K562 (cell line): ENCODE measurements around the gene TRAK1. TPM values are rescaled to one million over a fixed set of nuclear protein-coding genes. Genes with fewer than 3 reads are reported as not detected.

Experiments used
- ATAC-seq: fragments of 200-7000 bp; cut with Tn5 transposase; 3 replicates; pipeline ENCODE4 v1.9.1; 2020; ENCODE audit warnings: moderate library complexity
- BruUV-seq: library from RNA; stranded (reverse); fragments of 400-500 nt; replicated peaks from 2 replicates; lab custom pipeline; 2021; lab: Mats Ljungman, UMichigan
- CTCF ChIA-PET: fragments of 300-600 bp; formaldehyde crosslinking; extraction: SDS; loops from one replicate; lab custom pipeline; 2021; ENCODE audit warnings: low intra/inter-chr PET ratio; lab: Yijun Ruan, JAX
- POLR2A ChIA-PET: fragments of 300-600, 350-650 bp; sonication (Branson Sonifier 250); formaldehyde crosslinking; extraction: SDS; loops from one replicate; lab custom pipeline; 2021; ENCODE audit warnings: antibody characterized with exemption, inconsistent platforms; lab: Yijun Ruan, JAX
- DNase-seq, 4 experiments: peaks; one replicate each; pipeline versions ENCODE4 v3.0.0 to v3.0.0-alpha.2; 2011 to 2018; ENCODE audit warnings: low spot score in 3 of 4, mixed read lengths in 3 of 4; ENCODE audit errors: extremely low read depth in 1 of 4
- FAIRE-seq: peaks from 2 replicates; lab custom pipeline; 2011; peaks lifted over from hg19 to GRCh38; lab: Jason Lieb, UNC
- H2AFZ ChIP-seq: 2 replicates; pipeline ENCODE4 v1.6.0; 2011; ENCODE audit warnings: low read depth, low read length, control low read depth, inconsistent platforms
- H3K27ac ChIP-seq: fragments of 200-600 bp; 3 replicates; pipeline ENCODE4 v1.8.0; 2011; ENCODE audit warnings: low read depth, mild to moderate bottlenecking, control low read depth, inconsistent platforms, low read length, moderate library complexity, mixed read lengths; ENCODE audit errors: extremely low read depth
- H3K27me3 ChIP-seq, 2 experiments: fragments of 300-600 bp in 1 of 2; 2 replicates in 1 of 2; 3 replicates in 1 of 2; pipeline versions ENCODE4 v1.6.0 to v1.8.0; 2011; ENCODE audit warnings: inconsistent platforms in 2 of 2, low read length in 2 of 2, mild to moderate bottlenecking in 1 of 2, mixed read lengths in 1 of 2, moderate library complexity in 1 of 2; ENCODE audit not compliant: control insufficient read depth in 2 of 2, insufficient read depth in 2 of 2
- H3K36me3 ChIP-seq: fragments of 300-600 bp; 3 replicates; pipeline ENCODE4 v1.8.0; 2011; ENCODE audit warnings: mild to moderate bottlenecking, low read length, inconsistent platforms; ENCODE audit not compliant: control insufficient read depth, insufficient read depth
- H3K4me1 ChIP-seq, 2 experiments: fragments of 200-600 bp in 1 of 2; replicated peaks in 1 of 2; 2 replicates in 1 of 2; 3 replicates in 1 of 2; pipeline versions ENCODE4 v1.5.1 to v1.8.0; 2011; ENCODE audit warnings: inconsistent platforms in 2 of 2, low read length in 2 of 2, mild to moderate bottlenecking in 1 of 2, mixed read lengths in 1 of 2, moderate library complexity in 1 of 2; ENCODE audit not compliant: control insufficient read depth in 2 of 2, insufficient read depth in 2 of 2
- H3K4me2 ChIP-seq: 2 replicates; pipeline ENCODE4 v1.6.1; 2011; ENCODE audit warnings: low read length, control low read depth, inconsistent platforms, mixed read lengths; ENCODE audit not compliant: insufficient read depth
- H3K4me3 ChIP-seq: fragments of 200-600 bp; sonication (generic), shearing (Covaris generic); 2 replicates; pipeline ENCODE4 v1.5.1; 2016; ENCODE audit warnings: control low read depth, inconsistent platforms
- H3K79me2 ChIP-seq: fragments of 200-600 bp; 3 replicates; pipeline ENCODE4 v1.8.0; 2011; ENCODE audit warnings: low read length, inconsistent platforms; ENCODE audit not compliant: control insufficient read depth, insufficient read depth
- H3K9ac ChIP-seq, 2 experiments: 2 replicates each; pipeline versions ENCODE4 v1.6.0 to v1.6.1; 2011; ENCODE audit warnings: low read depth in 2 of 2, low read length in 2 of 2, control low read depth in 1 of 2, inconsistent platforms in 1 of 2, mild to moderate bottlenecking in 1 of 2, mixed read lengths in 1 of 2; ENCODE audit not compliant: insufficient read depth in 1 of 2
- H3K9me1 ChIP-seq: one replicate; pipeline ENCODE4 v1.6.0; 2011; ENCODE audit warnings: inconsistent platforms, mild to moderate bottlenecking, low read length, moderate library complexity; ENCODE audit not compliant: control insufficient read depth, insufficient read depth
- H3K9me3 ChIP-seq: replicated peaks from 2 replicates; pipeline ENCODE4 v1.5.1; 2011; ENCODE audit warnings: low read depth, low read length, inconsistent platforms; ENCODE audit not compliant: control insufficient read depth, insufficient read depth
- H4K20me1 ChIP-seq: replicated peaks from 2 replicates; pipeline ENCODE4 v1.6.1; 2011; ENCODE audit warnings: low read length, inconsistent platforms, mixed read lengths; ENCODE audit not compliant: control insufficient read depth, insufficient read depth
- COPS2 ChIP-seq: fragments of 450-650 bp; conservative IDR thresholded peaks from 2 replicates; pipeline ENCODE4 v1.6.1; 2016; ENCODE audit warnings: mild to moderate bottlenecking, moderate library complexity
- ESRRB ChIP-seq: fragments of 250-450 bp; sonication (Bioruptor Pico); IDR thresholded peaks from 2 replicates; pipeline ENCODE4 v1.5.0; 2020; ENCODE audit warnings: mild to moderate bottlenecking, moderate library complexity, borderline replicate concordance
- HNRNPK ChIP-seq: fragments of 200-400 bp; formaldehyde crosslinking; IDR thresholded peaks from one replicate; pipeline ENCODE4 v1.6.1; 2018; ENCODE audit warnings: mild to moderate bottlenecking, low read depth, low read length; ENCODE audit not compliant: poor library complexity, severe bottlenecking
- JUN ChIP-seq, 2 experiments: sonication (generic) in 1 of 2; formaldehyde crosslinking in 1 of 2; IDR thresholded peaks; 2 replicates each; pipeline versions ENCODE4 v1.6.1 to v1.8.0; 2012 to 2022; ENCODE audit warnings: borderline replicate concordance in 2 of 2, mild to moderate bottlenecking in 2 of 2, improper control_type of control experiment in 1 of 2, low read depth in 1 of 2, low read length in 1 of 2, missing genetic modification reagents in 1 of 2
- JUNB ChIP-seq: fragments of 450-650 bp; formaldehyde crosslinking; conservative IDR thresholded peaks from 2 replicates; pipeline ENCODE4 v1.4.0; 2020; ENCODE audit warnings: mild to moderate bottlenecking
- RUNX1 ChIP-seq: sonication (generic); IDR thresholded peaks from 2 replicates; pipeline ENCODE4 v1.6.1; 2016; ENCODE audit warnings: antibody characterized with exemption, low read depth
- TGIF2 ChIP-seq: sonication (generic); formaldehyde crosslinking; IDR thresholded peaks from 2 replicates; pipeline ENCODE4 v1.8.1; 2022; ENCODE audit warnings: mild to moderate bottlenecking, missing genetic modification reagents, moderate library complexity
- ZC3H11A ChIP-seq: IDR thresholded peaks from 2 replicates; pipeline ENCODE4 v1.6.1; 2012; ENCODE audit warnings: low read depth, low read length, improper control_type of control experiment
- ZNF134 ChIP-seq: fragments of 250-450 bp; sonication (Bioruptor Pico); conservative IDR thresholded peaks from 2 replicates; pipeline ENCODE4 v1.4.0; 2020
- ZNF175 ChIP-seq: fragments of 200-800 bp; sonication (Bioruptor generic); IDR thresholded peaks from 2 replicates; pipeline ENCODE4 v1.6.1; 2016; ENCODE audit warnings: low read depth, mild to moderate bottlenecking, missing genetic modification characterization, missing compliant biosample characterization
- ZNF24 ChIP-seq: fragments of 450-650 bp; IDR thresholded peaks from 2 replicates; pipeline ENCODE4 v1.6.1; 2016
- ZNF282 ChIP-seq: sonication (generic); formaldehyde crosslinking; IDR thresholded peaks from 2 replicates; pipeline ENCODE4 v1.8.1; 2023; ENCODE audit warnings: missing genetic modification reagents
- WGBS: fragments of 100-300 bp; shearing (Covaris generic); methylation state at CpG from one replicate; pipeline ENCODE4 v1.1.6; 2016; ENCODE audit warnings: low coverage, mixed read lengths; ENCODE audit not compliant: insufficient coverage; ENCODE audit errors: missing lambda C conversion rate; 5-methylcytosine and 5-hydroxymethylcytosine counted together
- in situ Hi-C: fragments of 300-500 bp; cut with MboI; formaldehyde crosslinking; loops from 4 replicates; pipeline ENCODE4 v1.15.0; 2018; ENCODE audit warnings: inconsistent platforms, mixed read lengths
- intact Hi-C: fragments of 100-400 bp; cut with micrococcal nuclease; formaldehyde crosslinking; loops from 2 replicates; pipeline ENCODE4 v1.14.2; 2022
- polyA plus RNA-seq, 8 experiments: library from polyadenylated mRNA; depleted of rRNA in 4 of 8; stranded (reverse) in 5 of 8; unstranded in 3 of 8; fragments of >200 nt; fragmentation: Nextera tagmentation in 2 of 8; fragmentation: Illumina TruSeq in 1 of 8; extraction: Ambion mirVana in 2 of 8; extraction: Trizol in 1 of 8; gene quantifications; 2 replicates each; pipeline versions ENCODE4 v1.2.1 to v1.2.3, GENCODE V29; 2011 to 2014; ENCODE audit warnings: inconsistent platforms in 1 of 8, missing spikeins in 1 of 8
- total RNA-seq, 7 experiments: library from RNA; depleted of rRNA in 6 of 7; stranded (reverse); fragments of >200 nt in 6 of 7; fragmentation: Illumina TruSeq in 2 of 7; extraction: Trizol in 2 of 7; gene quantifications; 2 replicates each; pipeline versions ENCODE4 v1.2.1 to v1.2.3, GENCODE V29; 2011 to 2021; ENCODE audit warnings: low replicate concordance in 1 of 7
- TF ChIP-seq, protein P1 (sequence below): fragments of 200-800 bp; sonication (Bioruptor generic); IDR thresholded peaks from 2 replicates; pipeline ENCODE4 v1.6.1; 2017; ENCODE audit warnings: missing genetic modification characterization, missing compliant biosample characterization
- TF ChIP-seq, protein P2 (sequence below): fragments of 250-450 bp; sonication (Bioruptor Pico); IDR thresholded peaks from 2 replicates; pipeline ENCODE4 v1.8.0; 2022; ENCODE audit warnings: moderate library complexity, mild to moderate bottlenecking, inconsistent platforms
- TF ChIP-seq, protein P3 (sequence below): fragments of 450-650 bp; IDR thresholded peaks from 2 replicates; pipeline ENCODE4 v1.7.0; 2016; ENCODE audit warnings: borderline replicate concordance

TRAK1 gene
- total and polyA plus RNA-seq, 9 of the 15 experiments (the other 6 are each of a cell fraction or from before 2014, with no cell fraction given): 5.3 to 28.5 (median 17.5) TPM

DNA sequence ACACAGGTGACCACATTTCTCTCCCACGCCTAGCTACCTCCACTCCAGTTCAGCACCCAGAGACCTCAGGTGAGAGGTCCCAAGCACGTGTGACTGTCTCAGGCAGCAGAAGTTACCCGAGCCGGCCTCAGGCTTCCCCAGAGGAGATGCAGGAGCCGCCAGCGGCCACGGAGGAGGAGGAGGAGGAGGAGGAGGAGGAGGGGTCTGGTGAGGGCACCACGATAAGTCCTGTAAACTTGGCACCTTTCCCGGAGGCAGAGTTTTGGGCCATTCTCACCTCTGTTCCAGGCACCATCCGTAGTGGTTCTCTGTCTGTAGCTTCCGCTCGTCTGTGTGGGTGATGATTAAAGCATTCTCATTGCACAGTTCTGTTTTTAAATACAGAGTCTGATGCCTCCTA, 118.8 kb downstream of the TRAK1 start:
- Histone ChIP-seq H2AFZ (no peak overlapping the region), H3K4me2 (no peak overlapping the region), H3K27ac (no peak overlapping the region), H4K20me1 (no peaks in the 10 kb centered on the region), H3K79me2 (no peaks in the 10 kb centered on the region), H3K9me1 (no peaks in the 10 kb centered on the region), H3K27me3 (no peaks in the 10 kb centered on the region), H3K9ac (peak overlapping the region in 1 of 2 experiments; percentile 62; a peak in 2 of 4 replicates), H3K36me3 (peaks cover 24% of the 10 kb centered on the region), H3K4me3 (no peak overlapping the region), H3K4me1 (no peaks in the 10 kb centered on the region; a peak in 1 of 5 replicates), H3K9me3 (no peaks in the 10 kb centered on the region)
- DNase-seq (no peak), ATAC-seq (0 out of 3 replicates have a peak, but pooled peaks have one; percentile 29), FAIRE-seq (no peak)
- no TSS peak for BruUV-seq
- ChIA-PET CTCF (no interaction called here), POLR2A (interaction anchor here (1.3 to 1.5 kb wide), 2 partner anchors 9 to 14 kb away, joined by 3 to 4 read pairs; no protein-coding TSS in a partner anchor)
- in situ Hi-C loops (no loop called here), intact Hi-C loops (no loop called here)
- 62% methylated on average over 12 of the region's 12 CpGs for WGBS
- TF ChIP-seq HNRNPK (no peak), JUNB (CRISPR knock-in tag) (no peak), ZNF134 (CRISPR knock-in tag) (no peak), ZNF175 (CRISPR knock-in tag) (no peak), ZNF24 (no peak), TGIF2 (CRISPR knock-in tag) (no peak), ESRRB (CRISPR knock-in tag) (no peak), JUN (IDR thresholded peaks at IDR 0.05; ENCODE audit: borderline replicate concordance, low read depth, low read length) (no peak), JUN (CRISPR knock-in tag; IDR thresholded peaks at IDR 0.05; ENCODE audit: borderline replicate concordance) (no peak), ZNF282 (no peak), ZC3H11A (no peak), RUNX1 (no peak), COPS2 (no peak)
- TF ChIP-seq, protein P1, sequence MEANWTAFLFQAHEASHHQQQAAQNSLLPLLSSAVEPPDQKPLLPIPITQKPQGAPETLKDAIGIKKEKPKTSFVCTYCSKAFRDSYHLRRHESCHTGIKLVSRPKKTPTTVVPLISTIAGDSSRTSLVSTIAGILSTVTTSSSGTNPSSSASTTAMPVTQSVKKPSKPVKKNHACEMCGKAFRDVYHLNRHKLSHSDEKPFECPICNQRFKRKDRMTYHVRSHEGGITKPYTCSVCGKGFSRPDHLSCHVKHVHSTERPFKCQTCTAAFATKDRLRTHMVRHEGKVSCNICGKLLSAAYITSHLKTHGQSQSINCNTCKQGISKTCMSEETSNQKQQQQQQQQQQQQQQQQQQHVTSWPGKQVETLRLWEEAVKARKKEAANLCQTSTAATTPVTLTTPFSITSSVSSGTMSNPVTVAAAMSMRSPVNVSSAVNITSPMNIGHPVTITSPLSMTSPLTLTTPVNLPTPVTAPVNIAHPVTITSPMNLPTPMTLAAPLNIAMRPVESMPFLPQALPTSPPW (CRISPR knock-in tag): no peak
- TF ChIP-seq, protein P2, sequence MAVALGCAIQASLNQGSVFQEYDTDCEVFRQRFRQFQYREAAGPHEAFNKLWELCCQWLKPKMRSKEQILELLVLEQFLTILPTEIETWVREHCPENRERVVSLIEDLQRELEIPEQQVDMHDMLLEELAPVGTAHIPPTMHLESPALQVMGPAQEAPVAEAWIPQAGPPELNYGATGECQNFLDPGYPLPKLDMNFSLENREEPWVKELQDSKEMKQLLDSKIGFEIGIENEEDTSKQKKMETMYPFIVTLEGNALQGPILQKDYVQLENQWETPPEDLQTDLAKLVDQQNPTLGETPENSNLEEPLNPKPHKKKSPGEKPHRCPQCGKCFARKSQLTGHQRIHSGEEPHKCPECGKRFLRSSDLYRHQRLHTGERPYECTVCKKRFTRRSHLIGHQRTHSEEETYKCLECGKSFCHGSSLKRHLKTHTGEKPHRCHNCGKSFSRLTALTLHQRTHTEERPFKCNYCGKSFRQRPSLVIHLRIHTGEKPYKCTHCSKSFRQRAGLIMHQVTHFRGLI (CRISPR knock-in tag): no peak
- TF ChIP-seq, protein P3, sequence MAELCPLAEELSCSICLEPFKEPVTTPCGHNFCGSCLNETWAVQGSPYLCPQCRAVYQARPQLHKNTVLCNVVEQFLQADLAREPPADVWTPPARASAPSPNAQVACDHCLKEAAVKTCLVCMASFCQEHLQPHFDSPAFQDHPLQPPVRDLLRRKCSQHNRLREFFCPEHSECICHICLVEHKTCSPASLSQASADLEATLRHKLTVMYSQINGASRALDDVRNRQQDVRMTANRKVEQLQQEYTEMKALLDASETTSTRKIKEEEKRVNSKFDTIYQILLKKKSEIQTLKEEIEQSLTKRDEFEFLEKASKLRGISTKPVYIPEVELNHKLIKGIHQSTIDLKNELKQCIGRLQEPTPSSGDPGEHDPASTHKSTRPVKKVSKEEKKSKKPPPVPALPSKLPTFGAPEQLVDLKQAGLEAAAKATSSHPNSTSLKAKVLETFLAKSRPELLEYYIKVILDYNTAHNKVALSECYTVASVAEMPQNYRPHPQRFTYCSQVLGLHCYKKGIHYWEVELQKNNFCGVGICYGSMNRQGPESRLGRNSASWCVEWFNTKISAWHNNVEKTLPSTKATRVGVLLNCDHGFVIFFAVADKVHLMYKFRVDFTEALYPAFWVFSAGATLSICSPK: no peak
